ENCODE results near the gene MGLL. TPM values are rescaled to one million over a fixed set of nuclear protein-coding genes. Genes with fewer than 3 reads are reported as not detected.

Gene MGLL
- total RNA-seq, 4 donors from 2014 or later, result 26.5 to 50.2 (median 43.8) TPM

DNA sequence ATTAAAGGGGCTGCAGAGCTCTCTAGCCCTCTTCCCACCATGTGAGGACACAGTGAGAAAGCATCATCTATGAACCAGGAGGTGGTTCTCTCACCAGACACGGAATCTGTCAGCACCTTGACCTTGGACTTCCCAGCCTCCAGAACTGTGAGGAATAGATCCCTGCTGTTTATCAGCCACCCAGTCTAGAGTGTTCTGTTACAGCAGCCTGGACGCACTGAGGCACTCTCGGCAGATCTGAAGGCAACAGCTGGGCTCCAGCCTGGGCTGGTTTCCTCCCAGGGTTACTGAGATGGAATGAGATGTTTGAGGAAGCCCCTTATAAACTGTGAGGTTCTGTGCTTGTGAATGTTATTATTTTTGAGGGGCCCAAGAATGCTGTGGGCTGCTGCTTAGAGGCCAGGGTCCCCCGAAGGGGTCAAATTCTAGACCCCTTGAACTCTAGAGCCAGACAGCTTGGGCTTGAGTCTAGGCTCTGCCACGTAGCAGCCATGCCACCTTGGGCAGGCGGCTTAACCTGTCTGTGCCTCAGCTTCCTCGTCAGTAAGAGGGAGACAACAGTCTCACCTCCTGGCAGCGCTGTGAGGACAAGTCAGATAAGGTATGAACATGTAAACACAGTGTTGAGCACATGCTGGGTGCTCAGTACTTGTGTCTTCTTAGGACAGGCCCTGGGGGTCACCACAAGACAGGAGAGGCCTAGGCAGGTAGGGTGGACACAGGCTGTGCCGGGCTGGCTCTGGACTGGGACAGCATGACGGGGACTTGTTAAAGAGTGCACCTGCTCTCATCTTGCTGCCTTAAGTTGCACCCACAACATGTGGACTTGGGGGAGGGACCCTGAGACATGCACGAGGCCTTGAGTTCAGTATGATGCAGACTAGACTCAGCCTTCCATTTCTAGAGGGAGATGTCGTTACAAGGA is 49.2 kb downstream of the MGLL start:
- Histone ChIP-seq H3K9me3 (no peaks in the 10 kb centered on the region), H3K4me1 (peaks cover 41 to 62% of the 10 kb centered on the region in 2 donors), H3K27ac (peak overlapping the region; percentile 3 to 32 (median 20)), H3K27me3 (no peaks in the 10 kb centered on the region), H3K36me3 (no peaks in the 10 kb centered on the region), H3K4me3 (no peak overlapping the region)
- no peak for ATAC-seq
- no peak for DNase-seq
- TF ChIP-seq, protein P1, sequence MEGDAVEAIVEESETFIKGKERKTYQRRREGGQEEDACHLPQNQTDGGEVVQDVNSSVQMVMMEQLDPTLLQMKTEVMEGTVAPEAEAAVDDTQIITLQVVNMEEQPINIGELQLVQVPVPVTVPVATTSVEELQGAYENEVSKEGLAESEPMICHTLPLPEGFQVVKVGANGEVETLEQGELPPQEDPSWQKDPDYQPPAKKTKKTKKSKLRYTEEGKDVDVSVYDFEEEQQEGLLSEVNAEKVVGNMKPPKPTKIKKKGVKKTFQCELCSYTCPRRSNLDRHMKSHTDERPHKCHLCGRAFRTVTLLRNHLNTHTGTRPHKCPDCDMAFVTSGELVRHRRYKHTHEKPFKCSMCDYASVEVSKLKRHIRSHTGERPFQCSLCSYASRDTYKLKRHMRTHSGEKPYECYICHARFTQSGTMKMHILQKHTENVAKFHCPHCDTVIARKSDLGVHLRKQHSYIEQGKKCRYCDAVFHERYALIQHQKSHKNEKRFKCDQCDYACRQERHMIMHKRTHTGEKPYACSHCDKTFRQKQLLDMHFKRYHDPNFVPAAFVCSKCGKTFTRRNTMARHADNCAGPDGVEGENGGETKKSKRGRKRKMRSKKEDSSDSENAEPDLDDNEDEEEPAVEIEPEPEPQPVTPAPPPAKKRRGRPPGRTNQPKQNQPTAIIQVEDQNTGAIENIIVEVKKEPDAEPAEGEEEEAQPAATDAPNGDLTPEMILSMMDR (IDR thresholded peaks at IDR 0.05 in 4 of 5, conservative IDR thresholded peaks at IDR 0.05 in 1 of 5), result no peak
- no peak for TF ChIP-seq POLR2A (IDR thresholded peaks at IDR 0.05)
- in situ Hi-C loops (cut with MboI; ENCODE audit: low sequenced_read_pairs in 4 of 4), result no loop called here
- intact Hi-C loops (cut with DNase I; ENCODE audit: low total_unique reads), result no loop called here

DNA sequence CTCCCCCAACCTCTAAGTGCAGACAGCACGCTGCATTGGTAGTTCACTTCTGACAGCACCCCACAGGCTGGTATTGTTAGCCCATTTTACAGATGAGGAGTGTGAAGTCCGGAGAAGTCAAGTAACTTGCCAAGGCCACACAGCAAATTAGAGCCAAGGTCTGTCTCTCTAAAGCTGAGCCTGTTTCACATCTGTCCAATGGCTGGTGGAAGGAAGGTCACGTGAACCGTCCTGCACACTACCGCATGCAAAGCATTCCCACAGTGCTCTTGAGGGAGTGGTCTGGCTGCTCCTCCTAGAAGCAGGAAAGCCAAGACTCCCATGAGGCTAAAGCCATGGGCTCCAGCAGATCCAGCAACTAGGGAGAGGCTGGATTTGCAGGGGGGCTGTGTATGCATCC is 50.0 kb downstream of the MGLL start:
- Histone ChIP-seq H3K36me3 (no peaks in the 10 kb centered on the region), H3K4me1 (peaks cover 41 to 65% of the 10 kb centered on the region in 2 donors), H3K27ac (peak overlapping the region in 2 of 4 donors; percentile 15 to 24), H3K4me3 (no peak overlapping the region), H3K9me3 (no peaks in the 10 kb centered on the region), H3K27me3 (no peaks in the 10 kb centered on the region)
- intact Hi-C loops (cut with DNase I; ENCODE audit: low total_unique reads) (no loop called here), in situ Hi-C loops (cut with MboI; ENCODE audit: low sequenced_read_pairs in 4 of 4) (no loop called here)
- no peak for ATAC-seq
- TF ChIP-seq, protein P1 (IDR thresholded peaks at IDR 0.05 in 4 of 5, conservative IDR thresholded peaks at IDR 0.05 in 1 of 5), result no peak
- no peak for TF ChIP-seq POLR2A (IDR thresholded peaks at IDR 0.05)
- DNase-seq, result no peak

DNA sequence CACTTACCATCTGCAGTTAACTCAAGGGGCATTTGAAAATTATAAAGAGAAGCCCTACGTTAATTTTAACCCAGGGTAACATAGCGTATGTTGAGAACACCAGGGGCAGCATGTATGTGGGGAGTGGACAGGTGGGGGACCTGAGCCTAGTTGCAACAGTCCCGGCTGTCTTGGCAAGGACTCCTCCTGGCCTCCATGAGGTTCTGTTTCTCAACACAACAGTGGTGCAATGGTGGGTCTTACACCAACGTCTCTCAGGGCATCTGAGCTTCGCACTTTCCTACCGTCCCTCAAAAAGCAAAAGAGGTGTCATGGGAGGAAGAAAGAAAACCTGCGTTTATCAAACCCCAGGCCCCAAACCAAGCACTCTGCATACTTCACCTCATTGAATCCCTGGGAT is 50.6 kb downstream of the MGLL start:
- TF ChIP-seq, protein P1 (IDR thresholded peaks at IDR 0.05 in 4 of 5, conservative IDR thresholded peaks at IDR 0.05 in 1 of 5), result no peak
- TF ChIP-seq POLR2A (IDR thresholded peaks at IDR 0.05), result no peak
- Histone ChIP-seq H3K4me1 (peaks cover 39 to 62% of the 10 kb centered on the region in 2 donors), H3K36me3 (no peaks in the 10 kb centered on the region), H3K27ac (peak overlapping the region in 2 of 4 donors; percentile 15 to 28), H3K9me3 (no peaks in the 10 kb centered on the region), H3K4me3 (no peak overlapping the region), H3K27me3 (no peaks in the 10 kb centered on the region)
- ATAC-seq (peak in 1 of 2 donors; percentile 60), DNase-seq (peak in 1 of 2 donors; percentile 84)
- intact Hi-C loops (cut with DNase I; ENCODE audit: low total_unique reads) (no loop called here), in situ Hi-C loops (cut with MboI; ENCODE audit: low sequenced_read_pairs in 4 of 4) (no loop called here)

- intact Hi-C loops (cut with DNase I; ENCODE audit: low total_unique reads), result no loop called here
- no peak for ATAC-seq
- in situ Hi-C loops (cut with MboI; ENCODE audit: low sequenced_read_pairs in 4 of 4), result no loop called here
Observed at GRCh38 chr3:127770671-127771355, 51.5 kb downstream of the MGLL start.

More at GRCh38 chr3:127770671-127771355, 51.5 kb downstream of the MGLL start:
- H3K36me3 ChIP-seq, result no peaks in the 10 kb centered on the region
- H3K4me3 ChIP-seq, result no peak overlapping the region
- TF ChIP-seq, protein P1 (IDR thresholded peaks at IDR 0.05 in 4 of 5, conservative IDR thresholded peaks at IDR 0.05 in 1 of 5), result no peak
- TF ChIP-seq POLR2A (IDR thresholded peaks at IDR 0.05), result no peak
- H3K27ac ChIP-seq, result peak overlapping the region in 3 of 4 donors; percentile 10 to 28 (median 15)
- H3K9me3 ChIP-seq, result no peaks in the 10 kb centered on the region
- no peaks in the 10 kb centered on the region for H3K27me3 ChIP-seq
- peaks cover 29 to 53% of the 10 kb centered on the region in 2 donors for H3K4me1 ChIP-seq
- DNase-seq, result no peak

Measured in gastrocnemius medialis (tissue), 4 donors.